OCI-LY1 (cell line): ENCODE data around the gene NAT16.

ENCODE experiments used
- H2AFZ ChIP-seq: fragments of 200-600 bp; sonication (generic), shearing (Covaris generic); 2 replicates; pipeline ENCODE4 v1.6.0; 2014; ENCODE audit warnings: antibody characterized with exemption, mild to moderate bottlenecking, low read length
- H3F3A ChIP-seq: fragments of 200-600 bp; sonication (generic), shearing (Covaris generic); 2 replicates; pipeline ENCODE4 v1.6.0; 2014; ENCODE audit warnings: mild to moderate bottlenecking, antibody characterized with exemption, low read length, moderate library complexity; ENCODE audit not compliant: insufficient read depth
- H3K27ac ChIP-seq: fragments of 200-600 bp; sonication (generic); 2 replicates; pipeline ENCODE4 v1.5.1; 2014; ENCODE audit warnings: low read length, mixed run types, mild to moderate bottlenecking, low read depth; ENCODE audit not compliant: poor library complexity, severe bottlenecking
- H3K27me3 ChIP-seq: fragments of 200-600 bp; sonication (generic); 2 replicates; pipeline ENCODE4 v1.6.0; 2014; ENCODE audit warnings: antibody characterized with exemption, mild to moderate bottlenecking, low read length, moderate library complexity; ENCODE audit not compliant: insufficient read depth
- H3K36me3 ChIP-seq: fragments of 200-600 bp; sonication (generic); 2 replicates; pipeline ENCODE4 v1.6.1; 2014; ENCODE audit warnings: mild to moderate bottlenecking, antibody characterized with exemption, low read length, moderate library complexity, mixed read lengths; ENCODE audit not compliant: insufficient read depth
- H3K4me1 ChIP-seq: fragments of 200-600 bp; sonication (generic); 2 replicates; pipeline ENCODE4 v1.5.1; 2014; ENCODE audit warnings: mild to moderate bottlenecking, low read length, moderate library complexity; ENCODE audit not compliant: insufficient read depth, severe bottlenecking
- H3K4me2 ChIP-seq: fragments of 200-600 bp; sonication (generic), shearing (Covaris generic); 2 replicates; pipeline ENCODE4 v1.6.1; 2014; ENCODE audit warnings: low read length
- H3K4me3 ChIP-seq: fragments of 200-600 bp; sonication (generic); 2 replicates; pipeline ENCODE4 v1.5.1; 2014; ENCODE audit warnings: low read length, low read depth, mild to moderate bottlenecking, mixed read lengths; ENCODE audit not compliant: poor library complexity, severe bottlenecking
- H3K79me2 ChIP-seq: fragments of 200-600 bp; shearing (Covaris generic); 2 replicates; pipeline ENCODE4 v1.6.1; 2016; ENCODE audit warnings: mixed run types, low read length, mixed read lengths; ENCODE audit not compliant: insufficient read depth
- H3K9ac ChIP-seq: fragments of 200-600 bp; sonication (generic), shearing (Covaris generic); 2 replicates; pipeline ENCODE4 v1.6.1; 2014; ENCODE audit warnings: mild to moderate bottlenecking, low read length, mixed read lengths
- H3K9me2 ChIP-seq: fragments of 200-600 bp; sonication (generic), shearing (Covaris generic); 2 replicates; pipeline ENCODE4 v1.6.1; 2014; ENCODE audit warnings: low read depth, mild to moderate bottlenecking, low read length, mixed read lengths
- H3K9me3 ChIP-seq: fragments of 200-600 bp; shearing (Covaris generic); 2 replicates; pipeline ENCODE4 v1.6.1; 2014; ENCODE audit warnings: low read length, mixed read lengths
- H4K20me1 ChIP-seq: fragments of 200-600 bp; sonication (generic), shearing (Covaris generic); 2 replicates; pipeline ENCODE4 v1.6.0; 2016; ENCODE audit warnings: mild to moderate bottlenecking, low read length; ENCODE audit not compliant: insufficient read depth
- CTCF ChIP-seq: fragments of 200-600 bp; sonication (generic), shearing (Covaris generic); IDR thresholded peaks from 2 replicates; pipeline ENCODE4 v1.5.1; 2017; ENCODE audit warnings: mild to moderate bottlenecking, antibody characterized with exemption, low read length, moderate library complexity, mixed read lengths
- EZH2 ChIP-seq: fragments of 200-600 bp; sonication (generic), shearing (Covaris generic); IDR thresholded peaks from 2 replicates; pipeline ENCODE4 v1.8.0; 2017; ENCODE audit warnings: borderline replicate concordance, mixed run types, mild to moderate bottlenecking, antibody characterized with exemption, low read length, moderate library complexity, mixed read lengths

The NAT16 gene

GRCh38 chr7:101195884-101196283, 15.8 kb upstream of the NAT16 start:
- Histone ChIP-seq H3K79me2 (no peaks in the 10 kb centered on the region), H4K20me1 (no peaks in the 10 kb centered on the region), H3K4me3 (no peak overlapping the region), H3K9me2 (no peaks in the 10 kb centered on the region), H3K36me3 (no peaks in the 10 kb centered on the region), H3K9me3 (no peaks in the 10 kb centered on the region), H3K27me3 (no peaks in the 10 kb centered on the region), H3F3A (no peaks in the 10 kb centered on the region), H3K9ac (no peak overlapping the region), H2AFZ (no peak overlapping the region), H3K4me2 (no peak overlapping the region), H3K27ac (no peak overlapping the region), H3K4me1 (no peaks in the 10 kb centered on the region)
- no peak for TF ChIP-seq CTCF
- TF ChIP-seq EZH2, result no peak

- no peaks in the 10 kb centered on the region for H3K9me3 ChIP-seq
- no peaks in the 10 kb centered on the region for H3K9me2 ChIP-seq
- peaks cover 4% of the 10 kb centered on the region; the same call in 1 of the 2 replicates for H3K27me3 ChIP-seq
- no peak overlapping the region for H3K4me3 ChIP-seq
- H3K4me2 ChIP-seq, result no peak overlapping the region
- H3K79me2 ChIP-seq, result no peaks in the 10 kb centered on the region
- no peak overlapping the region for H3K9ac ChIP-seq
- H3F3A ChIP-seq, result no peaks in the 10 kb centered on the region
- H3K4me1 ChIP-seq, result no peaks in the 10 kb centered on the region
- no peaks in the 10 kb centered on the region for H3K36me3 ChIP-seq
- no peak overlapping the region for H2AFZ ChIP-seq
- TF ChIP-seq CTCF, result no peak
- no peak for TF ChIP-seq EZH2
- H3K27ac ChIP-seq, result no peak overlapping the region
- no peaks in the 10 kb centered on the region for H4K20me1 ChIP-seq
Observed at GRCh38 chr7:101189109-101189508, 9.0 kb upstream of the NAT16 start.

- no peaks in the 10 kb centered on the region for H3K9me2 ChIP-seq
- no peaks in the 10 kb centered on the region for H3F3A ChIP-seq
- H3K4me2 ChIP-seq, result no peak overlapping the region
- H3K4me3 ChIP-seq, result no peak overlapping the region
- no peak overlapping the region for H3K9ac ChIP-seq
- H3K9me3 ChIP-seq, result no peaks in the 10 kb centered on the region
- H3K27ac ChIP-seq, result no peak overlapping the region
- no peaks in the 10 kb centered on the region for H3K4me1 ChIP-seq
- no peak for TF ChIP-seq EZH2
- TF ChIP-seq CTCF, result no peak
- H3K27me3 ChIP-seq, result peaks cover 4% of the 10 kb centered on the region; the same call in 1 of the 2 replicates
- no peak overlapping the region for H2AFZ ChIP-seq
- no peaks in the 10 kb centered on the region for H3K36me3 ChIP-seq
- no peaks in the 10 kb centered on the region for H4K20me1 ChIP-seq
- no peaks in the 10 kb centered on the region for H3K79me2 ChIP-seq
Observed at GRCh38 chr7:101186844-101187428, 6.8 kb upstream of the NAT16 start.
